Smooth muscle cell of the brain vasculature (primary cell): ENCODE measurements around the gene ITGA8.
A peak's percentile ranks its signal among the peaks of the same experiment; 100 is the strongest.
"Not testable (repeated sequence)": the region's sequence is repeated elsewhere in the genome, so short reads cannot be mapped to it uniquely, and the experiment has no call there.

Experiments
- DNase-seq: peaks from one replicate; pipeline ENCODE4 v3.0.0-alpha.2; 2012; ENCODE audit warnings: low read depth, low spot score

ITGA8 gene

GRCh38 chr10:15684768-15685167, 35.0 kb downstream of the ITGA8 start:
- DNase-seq, result no peak

DNA sequence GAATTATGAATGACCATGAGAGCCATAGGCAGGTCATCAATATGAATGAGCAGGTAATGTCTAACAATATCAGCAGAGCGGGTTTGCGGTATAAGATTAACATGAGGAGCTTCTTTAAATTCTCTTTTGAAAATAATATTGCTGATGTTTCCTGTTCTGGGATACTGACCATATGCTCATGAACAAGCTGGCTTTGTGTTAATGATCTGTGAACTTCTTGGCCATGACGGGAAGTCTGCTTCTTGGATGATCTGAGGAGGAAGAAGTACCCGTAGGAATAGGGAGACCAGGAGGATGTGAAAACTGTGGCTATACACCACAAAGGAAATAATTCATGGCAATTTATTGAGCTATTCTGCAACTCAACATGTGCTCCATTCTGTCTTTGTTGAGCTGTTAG, 38.6 kb downstream of the ITGA8 start:
- DNase-seq, result no peak

DNA sequence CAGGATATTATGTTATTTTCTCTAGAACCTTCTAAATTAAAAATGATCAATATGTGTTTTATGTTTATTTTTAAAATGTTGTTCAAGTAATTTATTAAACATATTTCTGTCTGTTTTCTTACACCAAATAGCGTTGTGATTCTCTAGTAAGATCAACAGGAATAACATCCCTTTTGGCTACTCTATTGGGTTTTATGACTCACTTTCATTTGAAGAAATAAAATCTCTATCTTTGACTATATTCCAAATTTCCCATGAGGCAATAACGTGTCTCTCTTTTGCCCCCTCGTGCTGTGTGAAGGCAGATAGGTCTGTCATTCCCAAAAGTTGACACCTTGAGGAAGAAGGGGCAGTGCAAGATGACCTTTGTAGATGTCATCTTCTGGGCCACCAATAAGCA, 40.9 kb downstream of the ITGA8 start:
- no peak for DNase-seq

DNA sequence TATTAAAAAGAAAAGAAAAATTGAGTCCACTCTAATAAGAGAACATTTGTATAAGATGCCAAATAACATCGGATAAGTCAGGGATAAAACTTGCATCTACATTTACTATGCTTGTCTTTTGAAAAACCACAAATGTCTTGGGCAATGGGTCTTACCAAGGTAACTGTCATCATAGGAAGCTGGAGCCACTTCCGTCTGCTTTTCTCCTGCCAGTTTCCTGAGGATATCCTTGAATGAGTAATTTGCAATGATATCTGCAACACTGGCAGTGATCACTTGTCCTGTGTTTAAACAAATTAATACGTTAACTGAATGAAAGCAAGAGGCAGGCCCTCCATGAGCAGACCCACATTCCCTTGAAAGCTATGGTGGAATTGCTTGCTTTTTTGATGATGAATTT, 47.3 kb downstream of the ITGA8 start:
- no peak for DNase-seq

- no peak for DNase-seq
Observed at GRCh38 chr10:15670880-15671279, 48.8 kb downstream of the ITGA8 start.

DNA sequence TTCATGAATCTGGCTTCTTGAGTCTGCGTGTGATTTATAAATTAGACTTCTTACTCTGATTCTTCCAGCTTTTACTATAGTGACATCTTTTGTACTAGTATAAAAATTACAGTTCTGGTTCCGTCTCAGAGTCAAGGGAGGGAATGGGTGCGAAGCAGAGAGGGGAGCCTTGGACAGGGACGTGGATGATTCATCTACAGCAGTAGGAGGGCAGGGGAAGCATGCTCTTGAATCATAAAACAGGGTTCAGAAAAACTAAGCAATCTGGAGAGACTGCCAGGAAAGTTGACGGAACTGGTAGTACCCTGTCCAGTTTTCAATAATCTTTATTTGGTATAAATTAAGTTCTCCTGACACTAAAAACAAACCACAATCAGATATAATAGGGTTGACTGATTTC, 58.1 kb downstream of the ITGA8 start:
- DNase-seq, result no peak

DNA sequence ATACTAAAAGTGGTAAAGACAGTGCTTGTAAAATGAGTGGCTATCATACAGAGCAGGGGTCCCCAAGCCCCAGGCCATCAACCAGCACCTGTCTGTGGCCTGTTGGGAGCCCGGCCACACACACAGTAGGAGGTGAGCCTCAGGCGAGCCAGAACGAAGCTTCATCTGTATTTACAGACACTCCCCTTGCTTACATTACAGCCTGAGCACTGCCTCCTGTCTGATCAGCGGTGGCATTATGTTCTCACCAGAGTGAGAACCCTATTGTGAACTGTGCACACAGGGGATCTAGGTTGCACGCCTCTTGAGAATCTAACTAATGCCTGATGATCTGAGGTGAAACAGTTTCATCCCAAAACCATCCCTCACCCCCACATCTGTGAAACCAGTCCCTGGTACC, 58.7 kb downstream of the ITGA8 start:
- no peak for DNase-seq

GRCh38 chr10:15658069-15658702, 61.5 kb downstream of the ITGA8 start:
- DNase-seq, result no peak

GRCh38 chr10:15652757-15653156, 67.0 kb downstream of the ITGA8 start:
- DNase-seq, result no peak

DNA sequence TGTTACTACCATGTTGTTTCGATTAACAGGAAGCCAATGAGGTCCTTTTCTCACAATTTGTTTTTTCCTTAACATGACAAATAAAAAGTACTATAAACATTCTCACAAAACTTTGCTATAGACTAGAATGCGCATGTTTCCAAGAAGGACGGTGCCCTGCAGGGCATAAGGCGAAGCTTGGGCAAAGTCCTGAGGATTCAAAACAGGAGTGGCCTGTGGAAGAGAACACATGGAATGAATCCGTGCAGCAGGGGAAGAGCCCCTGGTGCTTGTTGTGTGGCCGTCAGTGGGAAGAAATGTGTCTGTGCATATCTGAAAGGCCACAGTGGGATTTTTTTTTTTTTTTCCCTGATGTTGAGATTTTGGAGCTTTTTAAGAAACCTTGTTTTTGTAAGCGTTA, 67.6 kb downstream of the ITGA8 start:
- DNase-seq, result peak; percentile 39

DNA sequence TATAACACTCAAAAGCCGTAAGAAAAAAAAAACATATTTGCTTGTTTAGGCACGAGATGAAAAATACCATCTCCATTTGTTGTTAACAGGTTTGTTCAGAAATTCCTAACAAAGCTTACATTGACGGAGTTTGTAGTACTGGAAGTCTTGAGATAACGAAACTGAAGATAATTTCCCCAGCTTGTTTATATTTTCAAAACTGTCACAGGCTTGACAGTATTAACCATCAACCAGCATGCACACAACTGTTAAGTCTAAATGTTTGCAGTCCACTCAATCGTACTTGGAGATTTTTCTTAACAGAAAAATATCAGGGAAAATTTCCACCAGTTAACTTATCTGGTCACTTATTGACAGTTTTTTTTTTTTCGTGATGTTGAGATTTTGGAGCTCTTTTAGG, 68.5 kb downstream of the ITGA8 start:
- DNase-seq, result no peak

DNA sequence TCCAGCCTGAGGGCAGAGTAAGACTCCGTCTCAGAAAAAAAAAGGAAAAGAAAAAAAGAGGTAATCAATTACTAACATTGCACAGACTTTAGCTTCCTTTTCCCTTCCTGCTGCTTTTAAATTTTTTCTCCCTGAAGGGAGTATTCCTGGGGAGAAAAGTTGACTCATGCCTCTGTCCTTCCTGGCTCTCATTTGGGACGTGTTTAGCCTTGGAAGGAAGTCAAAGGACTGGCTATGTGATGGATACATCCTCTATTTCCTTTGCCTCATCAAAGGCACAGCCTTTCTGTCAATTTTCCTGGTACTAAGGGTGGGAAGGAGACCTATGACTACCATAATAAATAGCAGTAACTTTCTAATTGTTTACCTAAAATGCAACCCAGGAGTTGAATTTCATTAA, 77.6 kb downstream of the ITGA8 start:
- DNase-seq, result no peak

GRCh38 chr10:15640536-15641085, 79.1 kb downstream of the ITGA8 start:
- no peak for DNase-seq

DNA sequence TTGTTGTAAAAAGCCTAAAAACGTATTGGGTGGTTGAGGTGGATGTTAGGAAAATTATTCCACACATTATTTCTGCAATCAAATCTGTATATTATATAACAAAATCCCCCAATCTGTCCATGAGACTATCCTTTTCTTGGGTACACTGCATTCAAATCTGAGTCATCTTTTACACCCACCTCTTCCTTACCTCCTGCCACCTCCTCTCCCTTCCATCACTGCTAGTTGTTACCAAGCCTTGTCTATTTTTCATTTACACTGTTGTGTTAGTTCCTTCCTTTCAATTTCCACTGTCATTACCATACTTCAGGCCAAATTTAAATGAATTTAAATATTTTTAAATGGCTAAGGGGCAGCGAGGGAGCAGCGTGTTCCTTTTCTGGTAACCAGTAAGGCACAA, 83.3 kb downstream of the ITGA8 start:
- no peak for DNase-seq

- DNase-seq, result no peak
Observed at GRCh38 chr10:15632456-15633091, 87.1 kb downstream of the ITGA8 start.

- DNase-seq, result not testable (repeated sequence)
Observed at GRCh38 chr10:15631205-15631604, 88.5 kb downstream of the ITGA8 start.

- DNase-seq, result no peak
Observed at GRCh38 chr10:15630353-15630752, 89.4 kb downstream of the ITGA8 start.

GRCh38 chr10:15627617-15628196, 92.0 kb downstream of the ITGA8 start:
- DNase-seq, result no peak

DNA sequence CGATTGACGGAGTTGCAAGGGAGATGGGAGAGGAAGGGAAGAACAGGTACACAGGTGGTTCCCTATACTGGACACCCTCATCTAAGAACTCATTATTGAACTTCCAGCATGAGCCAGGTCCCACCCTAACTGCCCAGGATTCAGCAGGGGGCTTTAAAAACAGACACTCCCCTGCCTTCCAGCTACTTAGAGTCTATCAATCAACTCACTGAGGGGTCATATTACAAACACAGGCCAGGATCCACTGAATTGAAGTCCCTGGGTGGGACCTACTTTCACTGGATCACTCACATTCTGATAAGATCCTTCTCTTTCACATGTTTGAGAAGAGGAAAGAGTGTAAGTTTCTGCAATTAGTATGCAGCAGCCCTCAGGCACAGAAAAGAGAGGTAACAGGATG, 92.8 kb downstream of the ITGA8 start:
- no peak for DNase-seq

DNA sequence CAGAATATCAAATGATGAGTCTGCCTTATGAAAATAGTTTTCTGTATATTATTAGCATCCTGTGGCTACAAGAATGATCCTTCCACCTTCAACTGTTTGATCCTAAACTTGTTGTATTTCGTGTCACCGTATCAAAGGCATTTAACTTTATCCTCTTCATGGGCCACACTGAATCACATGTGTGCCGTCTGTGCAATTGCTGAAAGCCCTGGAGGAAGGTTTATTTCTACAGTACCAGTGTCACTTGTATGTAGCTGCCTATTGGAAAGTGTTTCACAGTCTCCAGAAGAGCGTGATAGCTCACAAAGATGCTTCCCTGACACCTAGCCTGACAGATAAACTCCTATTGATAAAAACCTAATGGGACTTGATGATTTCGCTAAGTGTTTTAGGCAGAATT, 94.5 kb downstream of the ITGA8 start:
- no peak for DNase-seq

GRCh38 chr10:15624401-15625196, 95.1 kb downstream of the ITGA8 start:
- peak; percentile 10 for DNase-seq

- no peak for DNase-seq
Observed at GRCh38 chr10:15620836-15621515, 98.7 kb downstream of the ITGA8 start.
